GM23248 (cell line): ENCODE measurements around the gene SLC6A20.

Source experiments
- EZH2 ChIP-seq: fragments of 200-600 bp; sonication (generic); IDR thresholded peaks from 2 replicates; pipeline ENCODE4 v1.6.1; 2018; ENCODE audit warnings: antibody characterized with exemption, mild to moderate bottlenecking; ENCODE audit not compliant: insufficient read depth, poor library complexity, severe bottlenecking
- EZH2phosphoT487 ChIP-seq: fragments of 200-600 bp; sonication (generic); IDR thresholded peaks from 2 replicates; pipeline ENCODE4 v1.6.1; 2018; ENCODE audit warnings: antibody characterized with exemption, moderate library complexity, mild to moderate bottlenecking, low read depth; ENCODE audit not compliant: insufficient read depth

DNA sequence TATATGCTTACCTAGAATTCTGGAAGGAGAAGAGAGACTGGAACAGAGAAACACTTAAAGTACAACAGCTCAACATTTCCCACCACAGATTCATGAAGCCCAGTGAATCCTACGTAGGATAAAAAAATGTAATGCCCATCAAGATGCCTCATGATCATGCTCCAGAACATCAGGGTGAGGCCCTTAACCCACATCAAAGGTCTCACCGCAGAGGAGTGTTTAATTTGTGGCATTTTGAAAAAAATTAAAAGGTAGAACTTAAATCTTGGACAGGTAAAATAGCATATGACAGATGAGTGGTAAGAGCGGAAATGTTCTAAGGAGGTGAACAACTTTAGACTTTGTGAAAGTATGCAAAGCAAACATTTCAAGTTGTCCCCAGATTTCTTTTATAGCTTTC, 9.7 kb upstream of the SLC6A20 start:
- TF ChIP-seq EZH2 (no peak), EZH2phosphoT487 (no peak)
